Subcutaneous adipose tissue (tissue), 4 donors: ENCODE measurements around the gene WDR7. TPM values are rescaled to one million over a fixed set of nuclear protein-coding genes. Genes with fewer than 3 reads are reported as not detected.

Experiments
- total RNA-seq, 4 donors: library from RNA; depleted of rRNA; stranded (reverse); fragments of >200 nt; gene quantifications; one replicate each; pipeline ENCODE4 v1.1.0, GENCODE V29; 2016
- TF ChIP-seq, protein P1 (sequence below): fragments of 450-650 bp; IDR thresholded peaks from one replicate; pipeline ENCODE4 v1.5.1; 2016; ENCODE audit warnings: low read depth, mild to moderate bottlenecking, control low read depth, antibody characterized with exemption, moderate library complexity

WDR7 gene
- total RNA-seq, 4 donors from 2014 or later, result 28.7 to 46.1 (median 37.4) TPM

DNA sequence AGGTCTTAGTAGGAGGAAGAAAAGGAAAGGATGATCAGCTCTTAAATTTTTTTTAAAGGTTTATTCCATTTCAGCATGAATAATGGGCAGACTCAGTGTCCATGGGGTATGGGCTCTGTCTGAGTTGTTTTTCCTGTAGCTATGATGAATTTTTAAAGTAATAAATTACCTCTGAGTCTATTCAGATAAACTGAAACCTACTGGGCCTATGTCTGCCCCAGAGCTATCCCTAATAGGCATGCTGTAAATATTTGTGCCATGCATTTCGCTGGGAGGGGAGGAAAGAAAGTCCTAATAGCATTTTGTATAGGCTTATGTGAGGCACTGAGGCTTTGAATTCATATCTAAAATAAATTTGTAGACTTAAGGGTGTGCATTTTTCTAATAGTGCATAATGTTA is 285.3 kb downstream of the WDR7 start:
- TF ChIP-seq, protein P1, sequence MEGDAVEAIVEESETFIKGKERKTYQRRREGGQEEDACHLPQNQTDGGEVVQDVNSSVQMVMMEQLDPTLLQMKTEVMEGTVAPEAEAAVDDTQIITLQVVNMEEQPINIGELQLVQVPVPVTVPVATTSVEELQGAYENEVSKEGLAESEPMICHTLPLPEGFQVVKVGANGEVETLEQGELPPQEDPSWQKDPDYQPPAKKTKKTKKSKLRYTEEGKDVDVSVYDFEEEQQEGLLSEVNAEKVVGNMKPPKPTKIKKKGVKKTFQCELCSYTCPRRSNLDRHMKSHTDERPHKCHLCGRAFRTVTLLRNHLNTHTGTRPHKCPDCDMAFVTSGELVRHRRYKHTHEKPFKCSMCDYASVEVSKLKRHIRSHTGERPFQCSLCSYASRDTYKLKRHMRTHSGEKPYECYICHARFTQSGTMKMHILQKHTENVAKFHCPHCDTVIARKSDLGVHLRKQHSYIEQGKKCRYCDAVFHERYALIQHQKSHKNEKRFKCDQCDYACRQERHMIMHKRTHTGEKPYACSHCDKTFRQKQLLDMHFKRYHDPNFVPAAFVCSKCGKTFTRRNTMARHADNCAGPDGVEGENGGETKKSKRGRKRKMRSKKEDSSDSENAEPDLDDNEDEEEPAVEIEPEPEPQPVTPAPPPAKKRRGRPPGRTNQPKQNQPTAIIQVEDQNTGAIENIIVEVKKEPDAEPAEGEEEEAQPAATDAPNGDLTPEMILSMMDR, result no peak

DNA sequence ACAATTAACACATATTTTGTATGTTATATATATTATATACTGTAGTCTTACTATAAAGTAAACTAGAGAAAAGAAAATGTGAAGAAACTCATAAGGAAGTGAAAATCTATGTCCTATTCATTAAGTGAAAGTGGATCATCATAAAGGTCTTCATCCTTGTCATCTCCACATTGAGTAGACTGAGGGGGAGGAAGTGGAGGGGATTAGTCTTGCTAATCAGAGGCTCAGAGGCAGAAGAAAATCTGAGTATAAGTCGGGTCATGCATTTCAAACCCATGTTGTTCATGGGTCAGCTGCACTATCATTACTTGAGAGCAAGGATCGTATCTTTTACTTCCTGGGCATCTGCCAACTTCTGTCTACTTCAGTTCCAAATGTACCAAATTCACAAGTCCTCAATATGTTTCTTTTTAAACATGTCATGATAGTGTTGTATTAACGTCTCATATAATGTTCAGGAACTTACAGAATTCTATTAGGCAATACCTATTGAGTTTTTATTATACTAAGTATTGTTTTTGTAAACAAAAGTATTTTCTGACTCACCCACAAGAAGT is 286.8 kb downstream of the WDR7 start:
- TF ChIP-seq, protein P1, result no peak

DNA sequence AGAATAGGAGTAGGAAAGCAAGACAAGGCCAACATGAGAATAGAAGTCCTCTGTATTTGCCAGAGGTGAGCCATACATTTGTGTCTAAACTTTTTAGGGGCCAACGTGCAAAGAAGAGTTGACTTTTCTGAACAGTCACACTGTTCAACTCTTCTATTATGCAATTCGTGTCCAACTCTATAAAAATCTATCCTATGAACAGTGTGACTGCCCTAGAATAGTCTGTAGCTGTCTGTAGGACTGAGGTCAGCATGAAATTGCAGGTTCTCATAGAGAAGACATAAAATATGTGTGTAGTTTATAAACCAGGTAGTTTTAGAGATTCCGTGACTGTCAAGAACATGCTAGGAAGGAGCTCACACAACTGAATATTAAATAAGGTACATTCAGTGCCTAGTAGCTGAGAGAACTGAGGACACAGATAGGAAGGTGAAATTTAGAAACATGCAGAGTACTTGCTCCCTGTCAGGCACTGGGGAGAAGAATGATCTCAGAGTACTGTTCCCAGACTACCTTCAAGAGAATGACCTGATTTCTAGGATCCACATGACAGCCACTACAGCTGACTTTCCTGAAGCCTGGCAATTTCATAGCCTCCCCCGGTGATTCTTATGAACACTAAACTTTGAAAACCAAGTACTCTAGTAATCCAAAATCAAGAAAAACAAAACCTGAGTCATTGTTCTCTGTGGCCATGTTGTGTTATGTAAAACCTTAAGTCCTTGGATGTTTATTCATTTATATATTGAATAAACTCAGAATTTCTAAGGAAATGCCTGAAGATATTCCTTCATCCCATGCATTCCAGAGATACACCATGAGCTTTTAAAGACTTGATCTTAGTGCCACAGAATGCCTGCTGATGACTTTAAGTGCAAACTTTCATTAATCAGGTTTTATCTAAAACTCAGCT is 294.3 kb downstream of the WDR7 start:
- TF ChIP-seq, protein P1, result no peak

DNA sequence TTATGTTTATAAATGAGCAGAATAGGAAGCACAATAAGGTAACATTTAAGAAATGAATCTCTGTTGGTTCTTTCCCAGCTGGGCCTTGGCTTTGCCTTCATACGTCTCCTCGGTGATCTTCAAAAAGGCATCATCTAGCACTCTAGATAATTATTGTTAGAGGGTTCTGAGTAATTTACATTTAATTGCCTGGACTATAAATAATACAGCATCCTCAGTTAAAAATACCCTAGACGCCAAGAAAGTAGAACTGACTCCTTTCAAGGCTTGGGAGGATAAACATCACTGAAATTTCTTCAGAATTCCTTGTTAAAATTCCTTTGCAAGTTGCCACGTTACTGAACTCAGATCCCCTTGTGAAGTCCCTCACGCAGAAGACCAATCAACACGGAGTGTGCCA is 296.1 kb downstream of the WDR7 start:
- TF ChIP-seq, protein P1, result no peak

DNA sequence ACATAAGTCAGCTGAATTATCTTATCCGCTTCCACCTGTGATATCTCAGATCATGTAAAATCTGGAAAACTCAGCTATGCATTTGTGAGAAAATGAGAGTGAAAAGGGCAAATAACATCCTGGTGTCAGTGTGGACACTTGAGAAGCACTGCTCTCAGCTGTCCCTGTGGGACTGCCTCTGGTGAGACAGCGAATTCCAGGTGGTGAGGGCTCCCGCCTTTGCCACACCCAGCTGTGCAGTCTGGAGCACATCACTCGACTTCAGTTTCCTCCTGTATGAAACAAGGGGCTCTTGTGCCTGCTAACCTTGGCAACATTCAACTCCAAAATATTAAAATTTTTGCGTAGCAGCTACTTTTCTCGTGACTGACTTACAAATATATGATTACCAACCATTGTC is 300.9 kb downstream of the WDR7 start:
- TF ChIP-seq, protein P1, result no peak

DNA sequence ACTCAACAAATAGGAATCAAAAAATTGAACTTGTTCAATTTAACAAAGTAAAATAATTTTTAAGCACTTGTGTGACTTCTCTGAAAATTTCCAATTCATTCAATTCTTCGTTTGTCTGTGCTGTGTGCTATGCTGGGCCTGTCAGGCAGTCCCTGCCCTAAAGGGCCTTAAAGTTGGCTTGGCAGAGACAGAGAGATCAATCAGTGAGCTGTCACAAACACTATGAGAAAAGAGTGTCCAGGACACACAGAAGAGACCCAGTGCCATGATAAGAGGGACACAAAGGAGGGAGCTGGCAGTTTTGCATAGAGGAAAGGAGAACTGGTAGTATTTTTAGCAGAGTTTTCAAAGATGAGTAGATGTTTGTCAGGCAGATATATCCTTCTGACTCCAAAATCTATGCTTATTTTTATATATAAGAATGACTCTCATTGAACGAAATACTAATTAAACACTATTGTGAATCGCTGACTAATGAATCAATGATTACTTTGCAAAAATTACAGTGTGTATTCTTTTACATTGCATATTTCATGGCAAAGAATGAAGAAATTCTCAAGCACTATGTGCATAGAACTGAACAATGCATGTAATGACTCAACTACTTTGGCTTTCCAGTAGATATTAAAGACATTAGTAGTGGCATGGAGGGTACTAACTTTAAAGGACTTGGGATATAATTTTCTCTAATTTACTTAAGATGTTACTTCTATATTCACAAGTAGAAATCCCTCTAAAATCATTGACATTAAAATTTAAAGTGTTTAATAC is 302.5 kb downstream of the WDR7 start:
- TF ChIP-seq, protein P1, result no peak

DNA sequence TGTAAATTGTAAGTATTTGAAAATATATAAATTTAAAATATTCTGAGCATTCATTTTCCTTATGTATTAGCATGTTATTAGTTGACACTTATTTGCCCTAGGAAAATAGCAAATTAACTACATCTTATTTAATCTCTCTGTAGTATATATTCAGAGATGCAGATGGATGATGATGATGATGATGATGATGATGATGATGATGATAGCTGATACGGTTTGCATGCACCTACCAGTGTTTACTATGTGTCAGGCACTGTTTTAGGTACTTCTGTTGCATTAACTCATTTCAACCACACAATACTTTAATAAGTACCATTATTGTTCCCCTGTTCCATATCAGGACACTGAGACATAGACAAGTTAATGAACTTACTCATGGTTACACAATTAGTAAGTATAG is 304.3 kb downstream of the WDR7 start:
- TF ChIP-seq, protein P1, result no peak
